HG03432 (cell line): Measurements from ENCODE around the gene VTI1B.
"Not testable (repeated sequence)": the region's sequence is repeated elsewhere in the genome, so short reads cannot be mapped to it uniquely, and the experiment has no call there.

Experiments used
- ATAC-seq: cut with Tn5 transposase; IDR thresholded peaks from one replicate; pipeline ENCODE4 v1.9.1; 2021; ENCODE audit warnings: mild to moderate bottlenecking, moderate library complexity; ENCODE audit not compliant: unreplicated experiment

The VTI1B gene

GRCh38 chr14:67633451-67634147, 40.8 kb downstream of the VTI1B start:
- no peak for ATAC-seq

DNA sequence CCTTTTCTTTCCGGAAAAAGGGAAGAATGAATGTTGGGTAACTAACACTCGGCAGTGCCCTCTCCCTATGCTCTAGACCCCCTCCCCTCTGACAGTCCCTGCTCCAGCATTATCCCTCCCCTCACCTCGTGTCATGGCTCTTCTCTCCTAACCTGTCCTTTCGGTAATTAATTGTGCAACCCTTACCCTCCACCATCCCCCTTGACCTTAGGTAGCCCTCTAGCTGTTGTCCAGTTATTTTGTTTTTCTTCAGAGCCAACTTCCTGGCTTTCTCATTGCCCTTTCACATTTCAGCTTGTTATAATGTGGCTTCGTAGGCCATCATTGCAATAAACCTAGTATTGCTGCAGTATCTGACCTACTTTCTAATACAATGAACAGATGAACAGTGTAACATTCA, 43.5 kb downstream of the VTI1B start:
- no peak for ATAC-seq

GRCh38 chr14:67630186-67630585, 44.2 kb downstream of the VTI1B start:
- no peak for ATAC-seq

GRCh38 chr14:67627519-67627918, 46.9 kb downstream of the VTI1B start:
- no peak for ATAC-seq

DNA sequence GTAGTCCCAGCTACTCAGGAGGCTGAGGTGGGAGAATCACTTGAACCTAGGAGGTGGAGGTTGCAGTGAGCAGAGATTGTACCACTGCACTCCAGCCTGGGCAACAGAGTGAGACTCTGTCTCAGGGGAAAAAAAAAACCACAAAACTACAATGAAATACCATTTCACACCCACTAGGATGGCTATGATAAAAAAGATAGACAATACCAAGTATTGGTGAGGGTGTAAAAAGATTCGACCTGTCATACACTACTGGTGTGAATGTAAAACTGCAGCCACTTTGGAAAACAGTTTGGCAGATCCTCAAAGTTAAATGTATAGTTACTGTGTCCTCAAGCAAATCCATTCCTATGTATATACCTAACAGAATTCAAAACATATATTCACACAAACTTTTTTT, 48.3 kb downstream of the VTI1B start:
- not testable (repeated sequence) for ATAC-seq

- no peak for ATAC-seq
Measured at GRCh38 chr14:67623114-67623513, 51.3 kb downstream of the VTI1B start.

GRCh38 chr14:67622675-67623074, 51.8 kb downstream of the VTI1B start:
- ATAC-seq: no peak

- no peak for ATAC-seq
Measured at GRCh38 chr14:67620217-67620785, 54.1 kb downstream of the VTI1B start.

GRCh38 chr14:67619446-67620216, 54.8 kb downstream of the VTI1B start, which contains the start of gene ARG2:
Gene ARG2, plus strand, starts transcription at chr14:67619920. Its CDS starts 58 bp downstream, at chr14:67619978.
- ATAC-seq: peak; percentile 95

DNA sequence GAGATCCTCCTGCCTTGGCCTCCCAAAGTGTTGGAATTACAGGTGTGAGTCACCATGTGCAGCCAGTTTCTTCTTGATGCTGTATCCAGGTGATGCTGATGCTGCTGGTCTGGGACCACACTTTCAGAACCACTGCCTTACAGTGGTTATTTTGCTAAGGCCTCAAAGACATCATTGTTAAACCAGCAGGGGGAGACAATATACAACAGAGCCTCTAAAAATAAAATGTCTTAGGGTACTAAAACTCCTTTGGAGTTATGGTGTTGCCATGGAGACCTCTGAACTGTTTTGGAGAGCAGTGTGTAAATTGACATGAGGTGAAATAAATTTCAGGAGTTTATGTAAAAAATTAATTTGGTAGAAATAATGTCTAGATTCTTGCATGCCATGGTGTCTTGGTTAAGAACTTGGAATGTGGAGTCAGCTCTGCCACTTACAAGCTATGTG, 55.8 kb downstream of the VTI1B start:
- ATAC-seq: no peak

DNA sequence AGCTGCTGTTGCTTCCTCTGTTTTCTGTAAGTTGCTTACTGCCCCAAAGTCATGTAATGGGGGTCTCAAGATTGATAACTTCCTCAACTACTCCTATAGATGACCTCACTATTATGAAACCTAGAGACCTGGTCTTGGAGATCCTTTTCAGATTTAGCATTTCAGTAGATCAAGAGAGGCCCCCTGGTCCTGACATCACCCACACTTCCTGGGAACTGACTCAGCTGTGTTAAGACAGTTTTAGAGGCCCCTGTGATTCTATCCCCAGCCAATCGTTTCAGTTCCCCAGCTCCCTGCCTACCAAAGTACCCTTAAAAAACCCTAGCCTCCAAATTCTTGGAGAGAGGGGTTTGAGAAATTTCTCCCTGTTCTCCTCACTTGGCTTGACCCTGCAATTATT, 63.9 kb downstream of the VTI1B start:
- ATAC-seq: no peak

DNA sequence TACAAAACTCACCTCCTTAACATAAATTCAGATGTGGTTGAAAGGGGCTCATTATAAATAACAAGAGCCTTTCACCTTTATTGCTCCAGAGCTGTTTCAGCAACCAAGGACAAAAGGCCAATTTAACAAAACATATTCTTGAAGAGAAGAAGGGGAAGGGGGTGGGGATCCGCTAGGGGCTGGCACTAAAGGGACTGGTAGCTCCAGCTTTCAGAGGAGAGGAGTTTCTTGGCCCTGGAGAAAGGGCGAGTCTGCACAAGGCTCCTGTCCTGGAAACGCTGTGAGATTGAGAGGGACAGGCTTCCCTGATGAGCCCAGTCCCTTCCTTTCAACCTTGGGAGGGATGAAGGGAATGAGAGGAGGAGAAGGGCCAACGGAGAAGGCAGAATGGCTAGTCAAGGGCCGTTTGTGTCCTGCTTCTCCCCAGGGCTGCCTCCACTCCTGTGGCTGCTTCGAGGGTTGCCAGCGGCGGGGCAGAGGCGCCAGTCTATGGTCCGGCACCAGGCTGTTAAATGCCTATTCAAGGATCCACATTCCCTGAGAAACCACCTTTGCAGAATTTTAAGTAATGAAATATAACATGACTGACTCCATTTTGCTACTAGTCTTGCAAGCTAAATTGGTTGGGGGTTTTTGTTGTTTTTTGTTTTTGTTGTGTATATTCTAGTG, 64.7 kb downstream of the VTI1B start:
- ATAC-seq: no peak

DNA sequence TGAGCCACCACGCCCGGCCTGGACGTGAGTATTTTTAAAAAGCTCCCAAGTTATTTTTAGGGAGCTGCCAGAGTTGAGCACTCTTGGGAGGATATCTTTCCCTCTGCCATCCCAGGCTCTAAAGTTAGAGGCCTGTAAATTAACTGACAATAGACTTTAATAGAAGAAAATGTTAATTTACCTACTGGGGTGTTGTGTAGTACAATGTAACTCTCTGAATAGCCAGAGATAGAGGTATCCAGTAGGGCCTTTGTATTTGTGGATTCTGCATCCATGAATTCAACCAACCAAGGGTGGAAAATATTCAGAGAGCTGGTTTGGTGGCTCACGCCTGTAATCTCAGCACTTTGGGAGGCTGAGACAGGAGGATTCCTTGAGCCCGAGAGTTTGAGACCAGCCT, 66.8 kb downstream of the VTI1B start:
- no peak for ATAC-seq

DNA sequence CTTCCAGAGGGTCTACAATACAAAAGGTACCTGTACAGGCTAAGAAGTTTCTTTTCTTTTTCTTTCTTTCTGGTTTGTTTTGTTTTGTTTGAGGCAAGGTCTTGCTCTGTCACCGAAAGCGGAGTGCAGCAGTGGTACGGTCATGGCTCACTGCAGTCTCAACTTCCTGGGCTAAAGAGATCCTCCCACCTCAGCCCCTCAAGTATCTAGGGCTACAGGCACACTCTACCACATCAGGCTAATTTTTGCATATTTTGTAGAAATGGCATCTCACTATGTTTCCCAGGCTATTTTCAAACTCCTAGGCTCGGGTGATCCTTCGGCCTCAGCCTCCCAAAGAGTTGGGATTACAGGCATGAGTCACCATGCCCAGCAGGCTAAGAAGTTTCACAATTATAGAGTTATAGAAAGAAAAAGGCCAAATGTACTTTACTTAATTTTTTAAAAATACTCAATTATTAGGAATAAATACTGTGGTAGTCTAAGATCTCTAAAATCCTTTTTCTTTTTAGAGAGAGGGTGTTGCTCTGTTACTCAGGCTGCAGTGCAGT, 71.4 kb downstream of the VTI1B start:
- ATAC-seq: peak; percentile 57

DNA sequence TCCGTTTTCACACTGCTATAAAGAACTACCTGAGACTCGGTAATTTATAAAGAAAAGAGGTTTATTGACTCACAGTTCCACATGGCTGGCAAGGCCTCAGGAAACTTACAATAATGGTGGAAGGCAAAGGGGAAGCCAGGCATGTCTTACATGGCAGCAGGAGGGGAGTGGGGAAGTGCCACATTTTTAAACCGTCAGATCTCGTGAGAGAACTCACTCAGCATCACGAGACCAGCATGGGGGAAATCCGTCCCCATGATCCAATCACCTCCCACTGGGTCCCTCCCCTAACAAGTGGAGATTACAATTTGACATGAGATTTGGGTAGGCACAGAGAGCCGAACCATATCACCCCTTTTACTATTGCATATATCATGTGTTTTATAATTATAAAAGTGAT, 72.4 kb downstream of the VTI1B start:
- ATAC-seq: no peak

DNA sequence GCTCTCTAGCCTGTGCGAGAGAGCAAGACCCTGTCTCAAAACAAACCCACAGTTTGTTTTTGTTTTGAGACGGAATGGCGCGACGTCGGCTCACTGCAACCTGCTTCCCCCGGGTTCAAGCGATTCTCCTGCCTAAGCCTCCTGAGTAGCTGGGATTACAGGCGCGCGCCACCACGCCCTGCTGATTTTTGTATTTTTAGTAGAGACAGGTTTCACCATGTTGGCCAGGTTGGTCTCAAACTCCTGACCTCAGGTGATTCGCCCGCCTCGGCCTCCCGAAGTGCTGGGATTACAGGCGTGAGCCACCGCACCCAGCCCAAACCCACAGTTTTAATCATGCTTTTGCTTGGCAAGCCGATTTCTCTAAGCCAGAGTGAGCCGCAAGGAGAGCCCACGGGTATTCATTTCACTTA, 73.9 kb downstream of the VTI1B start:
- ATAC-seq: peak; percentile 4

- peak; percentile 94 for ATAC-seq
Measured at GRCh38 chr14:67599698-67600561, 74.5 kb downstream of the VTI1B start, which contains the start of gene PIGH. Gene PIGH, minus strand, starts transcription at chr14:67600268. Its CDS starts 65 bp downstream, at chr14:67600203.
